Neuronal stem cell (in vitro differentiated cells): Measurements from ENCODE around the gene PYHIN1.
"Not testable (repeated sequence)": the region's sequence is repeated elsewhere in the genome, so short reads cannot be mapped to it uniquely, and the experiment has no call there.

Experiments
- DNase-seq: peaks from one replicate; pipeline ENCODE4 v3.0.0-alpha.2; 2013; ENCODE audit warnings: low spot score
- H2AFZ ChIP-seq: one replicate; pipeline ENCODE4 v1.6.1; 2013; ENCODE audit warnings: mild to moderate bottlenecking, low read length, inconsistent platforms
- H2AK5ac ChIP-seq: 2 replicates; pipeline ENCODE4 v1.6.1; 2013; ENCODE audit warnings: low read depth, mild to moderate bottlenecking, inconsistent platforms, low read length, moderate library complexity, mixed read lengths
- H2BK120ac ChIP-seq: 2 replicates; pipeline ENCODE4 v1.6.1; 2013; ENCODE audit warnings: low read depth, mild to moderate bottlenecking, inconsistent platforms, low read length, moderate library complexity, mixed read lengths
- H2BK12ac ChIP-seq: one replicate; pipeline ENCODE4 v1.6.1; 2013; ENCODE audit warnings: low read length, inconsistent platforms
- H2BK15ac ChIP-seq: 2 replicates; pipeline ENCODE4 v1.6.1; 2013; ENCODE audit warnings: mild to moderate bottlenecking, low read length, inconsistent platforms, mixed read lengths
- H2BK5ac ChIP-seq: one replicate; pipeline ENCODE4 v1.6.1; 2013; ENCODE audit warnings: inconsistent platforms, mild to moderate bottlenecking, low read length, moderate library complexity
- H3K14ac ChIP-seq: one replicate; pipeline ENCODE4 v1.6.1; 2013; ENCODE audit warnings: low read length, inconsistent platforms
- H3K18ac ChIP-seq: 2 replicates; pipeline ENCODE4 v1.6.1; 2013; ENCODE audit warnings: low read length, inconsistent platforms
- H3K23ac ChIP-seq: 2 replicates; pipeline ENCODE4 v1.6.1; 2013; ENCODE audit warnings: low read depth, mild to moderate bottlenecking, mixed read lengths, low read length, inconsistent platforms; ENCODE audit not compliant: poor library complexity
- H3K27ac ChIP-seq: replicated peaks from 3 replicates; pipeline ENCODE4 v1.5.1; 2013; ENCODE audit warnings: low read length, inconsistent platforms
- H3K27me3 ChIP-seq, 3 experiments: 2 replicates each; pipeline ENCODE4 v1.6.1; 2013; ENCODE audit warnings: low read length in 3 of 3, mild to moderate bottlenecking in 2 of 3, inconsistent platforms in 1 of 3, low read depth in 1 of 3, mixed read lengths in 1 of 3, moderate library complexity in 1 of 3; ENCODE audit not compliant: control insufficient read depth in 3 of 3, insufficient read depth in 3 of 3
- H3K36me3 ChIP-seq, 2 donors: replicated peaks in 1 of 2; 2 replicates each; pipeline ENCODE4 v1.6.1; 2013; ENCODE audit warnings: low read length in 2 of 2; ENCODE audit not compliant: control insufficient read depth in 2 of 2, insufficient read depth in 2 of 2
- H3K4ac ChIP-seq: 2 replicates; pipeline ENCODE4 v1.6.1; 2013; ENCODE audit warnings: inconsistent platforms, mild to moderate bottlenecking, low read length, moderate library complexity
- H3K4me1 ChIP-seq, 2 donors: 1 replicate in 1 of 2; 2 replicates in 1 of 2; pipeline ENCODE4 v1.6.1; 2013; ENCODE audit warnings: low read length in 2 of 2, low read depth in 1 of 2; ENCODE audit not compliant: control insufficient read depth in 2 of 2, insufficient read depth in 1 of 2
- H3K4me2 ChIP-seq: one replicate; pipeline ENCODE4 v1.6.1; 2013; ENCODE audit warnings: mild to moderate bottlenecking, low read length, inconsistent platforms; ENCODE audit not compliant: insufficient read depth, poor library complexity, severe bottlenecking
- H3K4me3 ChIP-seq, 2 donors: 2 replicates each; pipeline ENCODE4 v1.5.1; 2013; ENCODE audit warnings: low read length in 2 of 2, mild to moderate bottlenecking in 2 of 2, inconsistent platforms in 1 of 2, moderate library complexity in 1 of 2
- H3K79me1 ChIP-seq: one replicate; pipeline ENCODE4 v1.6.1; 2013; ENCODE audit warnings: low read depth, mild to moderate bottlenecking, inconsistent platforms, low read length, moderate library complexity
- H3K9ac ChIP-seq: one replicate; pipeline ENCODE4 v1.6.1; 2013; ENCODE audit warnings: mild to moderate bottlenecking, low read depth, low read length, inconsistent platforms; ENCODE audit not compliant: poor library complexity
- H3K9me3 ChIP-seq, 2 donors: replicated peaks in 1 of 2; 2 replicates each; pipeline versions ENCODE3 to v1.6.1; 2013; ENCODE audit warnings: low read length in 2 of 2, mild to moderate bottlenecking in 2 of 2, inconsistent platforms in 1 of 2, low read depth in 1 of 2, mixed read lengths in 1 of 2, moderate library complexity in 1 of 2; ENCODE audit not compliant: control insufficient read depth in 2 of 2, insufficient read depth in 1 of 2
- H4K8ac ChIP-seq: one replicate; pipeline ENCODE4 v1.6.1; 2013; ENCODE audit warnings: low read depth, mild to moderate bottlenecking, inconsistent platforms, low read length, moderate library complexity
- H4K91ac ChIP-seq: one replicate; pipeline ENCODE4 v1.6.1; 2013; ENCODE audit warnings: low read length, low read depth, mild to moderate bottlenecking, inconsistent platforms; ENCODE audit not compliant: poor library complexity
- WGBS, 2 donors: extraction: QIAGEN DNeasy Blood & Tissue Kit; methylation state at CpG; one replicate each; pipeline ENCODE4 v1.1.7; 2013; ENCODE audit warnings: missing lambda C conversion rate in 2 of 2, mixed read lengths in 1 of 2; ENCODE audit not compliant: insufficient read length in 2 of 2, insufficient replicate concordance in 1 of 2; ENCODE audit errors: extremely low coverage in 2 of 2; 5-methylcytosine and 5-hydroxymethylcytosine counted together

PYHIN1 gene

GRCh38 chr1:159009287-159009686 is 77.9 kb downstream of the PYHIN1 start:
- Histone ChIP-seq H3K9me3 (no peaks in the 10 kb centered on the region), H3K4ac (no peak overlapping the region), H2BK5ac (no peak overlapping the region), H3K4me3 (no peak overlapping the region), H2AFZ (peak overlapping the region; percentile 82), H3K9ac (no peak overlapping the region), H3K14ac (no peak overlapping the region), H3K36me3 (no peaks in the 10 kb centered on the region), H3K23ac (no peak overlapping the region), H3K4me1 (peaks cover 10 to 12% of the 10 kb centered on the region in 2 donors), H3K79me1 (no peaks in the 10 kb centered on the region), H3K27me3 (no peaks in the 10 kb centered on the region), H4K8ac (no peak overlapping the region), H2BK15ac (no peak overlapping the region), H3K18ac (no peak overlapping the region), H2BK12ac (no peak overlapping the region), H4K91ac (no peak overlapping the region), H3K27ac (no peak overlapping the region), H3K4me2 (no peak overlapping the region), H2BK120ac (no peak overlapping the region), H2AK5ac (no peak overlapping the region)
- no peak for DNase-seq
- no CpG with 5 or more reads among the region's 2 CpGs for WGBS, 2 donors

GRCh38 chr1:159009704-159010361 is 78.5 kb downstream of the PYHIN1 start, which contains the start of gene IFI16:
IFI16 (plus strand) TSS chr1:159009907; CDS start chr1:159014681, 4,774 bp downstream.
- H3K27me3 ChIP-seq, result no peaks in the 10 kb centered on the region
- H3K9ac ChIP-seq, result no peak within 1 kb of the TSS
- H4K91ac ChIP-seq, result no peak within 1 kb of the TSS
- H2BK15ac ChIP-seq, result no peak within 1 kb of the TSS
- no peak within 1 kb of the TSS for H3K23ac ChIP-seq
- H3K36me3 ChIP-seq, result no peaks in the 10 kb centered on the region
- H3K18ac ChIP-seq, result no peak within 1 kb of the TSS
- no peak within 1 kb of the TSS for H2BK12ac ChIP-seq
- no peak within 1 kb of the TSS for H2AK5ac ChIP-seq
- no peak within 1 kb of the TSS for H3K27ac ChIP-seq
- DNase-seq, result no peak
- H3K14ac ChIP-seq, result no peak within 1 kb of the TSS
- no peak within 1 kb of the TSS for H3K4me2 ChIP-seq
- peak within 1 kb of the TSS in 1 of 2 donors; percentile 29 for H3K4me3 ChIP-seq
- H3K79me1 ChIP-seq, result no peaks in the 10 kb centered on the region
- no peak within 1 kb of the TSS for H3K4ac ChIP-seq
- peak within 1 kb of the TSS; percentile 82 for H2AFZ ChIP-seq
- no peak within 1 kb of the TSS for H2BK5ac ChIP-seq
- WGBS, 2 donors, result no CpG with 5 or more reads among the region's 5 CpGs
- no peak within 1 kb of the TSS for H2BK120ac ChIP-seq
- no peak within 1 kb of the TSS for H4K8ac ChIP-seq
- H3K4me1 ChIP-seq, result peaks cover 10 to 12% of the 10 kb centered on the region in 2 donors
- no peaks in the 10 kb centered on the region for H3K9me3 ChIP-seq

GRCh38 chr1:159010391-159010790 is 79.0 kb downstream of the PYHIN1 start:
- Histone ChIP-seq H4K8ac (no peak overlapping the region), H3K23ac (no peak overlapping the region), H3K79me1 (no peaks in the 10 kb centered on the region), H2BK120ac (no peak overlapping the region), H4K91ac (no peak overlapping the region), H2BK15ac (no peak overlapping the region), H2BK5ac (no peak overlapping the region), H3K9me3 (no peaks in the 10 kb centered on the region), H2AK5ac (no peak overlapping the region), H3K36me3 (no peaks in the 10 kb centered on the region), H3K14ac (no peak overlapping the region), H3K4me3 (peak overlapping the region in 1 of 2 donors; percentile 29), H2BK12ac (no peak overlapping the region), H3K18ac (no peak overlapping the region), H3K27me3 (no peaks in the 10 kb centered on the region), H3K4me2 (no peak overlapping the region), H3K4ac (no peak overlapping the region), H3K27ac (no peak overlapping the region), H3K9ac (no peak overlapping the region), H2AFZ (peak overlapping the region; percentile 82), H3K4me1 (peaks cover 9 to 12% of the 10 kb centered on the region in 2 donors)
- WGBS, 2 donors, result no CpG with 5 or more reads among the region's 5 CpGs
- DNase-seq, result no peak

GRCh38 chr1:159011001-159011400 is 79.6 kb downstream of the PYHIN1 start:
- not testable (repeated sequence) for H4K91ac ChIP-seq, H3K9ac ChIP-seq, H3K27ac ChIP-seq, H3K4ac ChIP-seq, H3K4me2 ChIP-seq, H3K9me3 ChIP-seq, H3K27me3 ChIP-seq, H2BK12ac ChIP-seq, H3K79me1 ChIP-seq, H3K4me1 ChIP-seq, H3K18ac ChIP-seq, H2BK5ac ChIP-seq, DNase-seq, H2BK120ac ChIP-seq, H2AFZ ChIP-seq, H3K14ac ChIP-seq, H3K36me3 ChIP-seq, H2BK15ac ChIP-seq, H2AK5ac ChIP-seq, H4K8ac ChIP-seq, H3K23ac ChIP-seq
- no CpG with 5 or more reads among the region's 9 CpGs for WGBS, 2 donors
- peak overlapping the region in 1 of 2 donors; percentile 29 for H3K4me3 ChIP-seq
